Esophagus muscularis mucosa (tissue), 3 donors: Measurements from ENCODE around the gene ACOXL.

Source experiments
- POLR2A ChIP-seq: fragments of 450-650 bp; IDR thresholded peaks from one replicate; pipeline ENCODE4 v1.6.1; 2017; ENCODE audit warnings: antibody characterized with exemption, moderate library complexity, mild to moderate bottlenecking, low read depth
- POLR2AphosphoS5 ChIP-seq, 2 donors: sonication (generic); formaldehyde crosslinking; IDR thresholded peaks; one replicate each; pipeline ENCODE4 v1.6.1; 2017; ENCODE audit warnings: antibody characterized with exemption in 2 of 2
- TF ChIP-seq, protein P1 (sequence below), 3 experiments: fragments of 200-600 bp in 2 of 3; fragments of 450-650 bp in 1 of 3; sonication (generic) in 2 of 3; IDR thresholded peaks; one replicate each; pipeline ENCODE4 v1.5.1; 2017 to 2019; ENCODE audit warnings: antibody characterized with exemption in 3 of 3, mild to moderate bottlenecking in 2 of 3, moderate library complexity in 1 of 3

DNA sequence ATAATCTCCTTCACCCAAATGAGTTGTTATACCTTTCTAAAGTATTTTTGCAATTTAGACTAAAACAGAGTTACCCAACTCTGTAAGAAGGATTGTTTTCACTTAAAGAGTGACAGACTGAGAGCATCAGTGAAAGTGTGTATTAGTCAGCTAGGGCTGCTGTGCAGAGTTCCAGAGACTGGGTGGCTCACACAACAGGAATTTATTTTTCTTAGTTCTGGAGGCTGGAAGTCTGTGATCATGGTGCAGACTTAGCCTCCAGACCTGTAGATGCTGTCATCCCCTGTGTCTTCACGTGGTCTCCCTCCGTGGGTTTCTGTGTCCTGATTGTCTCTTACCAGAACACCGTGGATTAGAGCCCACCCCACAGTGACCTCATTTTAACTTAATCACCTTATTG, 428.4 kb downstream of the ACOXL start:
- no peak for TF ChIP-seq POLR2AphosphoS5 (IDR thresholded peaks at IDR 0.05)
- TF ChIP-seq, protein P1, sequence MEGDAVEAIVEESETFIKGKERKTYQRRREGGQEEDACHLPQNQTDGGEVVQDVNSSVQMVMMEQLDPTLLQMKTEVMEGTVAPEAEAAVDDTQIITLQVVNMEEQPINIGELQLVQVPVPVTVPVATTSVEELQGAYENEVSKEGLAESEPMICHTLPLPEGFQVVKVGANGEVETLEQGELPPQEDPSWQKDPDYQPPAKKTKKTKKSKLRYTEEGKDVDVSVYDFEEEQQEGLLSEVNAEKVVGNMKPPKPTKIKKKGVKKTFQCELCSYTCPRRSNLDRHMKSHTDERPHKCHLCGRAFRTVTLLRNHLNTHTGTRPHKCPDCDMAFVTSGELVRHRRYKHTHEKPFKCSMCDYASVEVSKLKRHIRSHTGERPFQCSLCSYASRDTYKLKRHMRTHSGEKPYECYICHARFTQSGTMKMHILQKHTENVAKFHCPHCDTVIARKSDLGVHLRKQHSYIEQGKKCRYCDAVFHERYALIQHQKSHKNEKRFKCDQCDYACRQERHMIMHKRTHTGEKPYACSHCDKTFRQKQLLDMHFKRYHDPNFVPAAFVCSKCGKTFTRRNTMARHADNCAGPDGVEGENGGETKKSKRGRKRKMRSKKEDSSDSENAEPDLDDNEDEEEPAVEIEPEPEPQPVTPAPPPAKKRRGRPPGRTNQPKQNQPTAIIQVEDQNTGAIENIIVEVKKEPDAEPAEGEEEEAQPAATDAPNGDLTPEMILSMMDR (IDR thresholded peaks at IDR 0.05) = no peak
- no peak for TF ChIP-seq POLR2A
